Caco-2 (cell line): Measurements from ENCODE around the gene SLC25A39. TPM values are rescaled to one million over a fixed set of nuclear protein-coding genes. Genes with fewer than 3 reads are reported as not detected.

ENCODE experiments used
- BruUV-seq: library from RNA; stranded (reverse); fragments of 400-500 nt; replicated peaks from 2 replicates; lab custom pipeline; 2021; lab: Mats Ljungman, UMichigan
- CTCF ChIA-PET: fragments of 300-600 bp; sonication (Branson Sonifier 250); formaldehyde crosslinking; loops from one replicate; lab custom pipeline; 2022; ENCODE audit warnings: antibody characterized with exemption; lab: Charles Lee
- POLR2A ChIA-PET: fragments of 300-600 bp; sonication (Branson Sonifier 250); formaldehyde crosslinking; loops from one replicate; lab custom pipeline; 2022; ENCODE audit warnings: antibody characterized with exemption; lab: Charles Lee
- DNase-seq, 2 experiments: peaks; one replicate each; pipeline versions ENCODE4 v3.0.0 to v3.0.0-alpha.2; 2020 to 2022
- H3K27me3 ChIP-seq: replicated peaks from 2 replicates; pipeline ENCODE4 v1.6.0; 2011; ENCODE audit warnings: low read length; ENCODE audit not compliant: control insufficient read depth, insufficient read depth
- H3K36me3 ChIP-seq: 2 replicates; pipeline ENCODE4 v1.5.1; 2011; ENCODE audit warnings: low read length; ENCODE audit not compliant: control insufficient read depth, insufficient read depth
- H3K4me1 ChIP-seq: fragments of 250-450 bp; sonication (Bioruptor Pico); 2 replicates; pipeline ENCODE4 v1.5.1; 2020; ENCODE audit warnings: mild to moderate bottlenecking
- H3K4me3 ChIP-seq: 2 replicates; pipeline ENCODE4 v1.5.1; 2011; ENCODE audit warnings: low read depth, mild to moderate bottlenecking, control low read depth, low read length
- H3K9me3 ChIP-seq: fragments of 250-450 bp; sonication (Bioruptor Pico); 2 replicates; pipeline ENCODE4 v1.5.1; 2020; ENCODE audit warnings: mild to moderate bottlenecking, moderate library complexity
- H3K27ac Mint-ChIP-seq: one replicate; pipeline ENCODE4 v1.8.0; 2022; ENCODE audit warnings: mixed read lengths; ENCODE audit not compliant: unreplicated experiment
- H3K27me3 Mint-ChIP-seq: one replicate; pipeline ENCODE4 v1.8.0; 2022; ENCODE audit warnings: mixed read lengths; ENCODE audit not compliant: insufficient read depth, unreplicated experiment
- H3K36me3 Mint-ChIP-seq: one replicate; pipeline ENCODE4 v1.8.0; 2022; ENCODE audit warnings: mild to moderate bottlenecking, mixed read lengths; ENCODE audit not compliant: insufficient read depth, unreplicated experiment
- H3K4me1 Mint-ChIP-seq: one replicate; pipeline ENCODE4 v1.8.0; 2022; ENCODE audit warnings: low read depth, mixed read lengths; ENCODE audit not compliant: unreplicated experiment
- H3K4me3 Mint-ChIP-seq: one replicate; pipeline ENCODE4 v1.8.0; 2022; ENCODE audit warnings: mild to moderate bottlenecking, moderate library complexity, mixed read lengths; ENCODE audit not compliant: unreplicated experiment
- H3K9me3 Mint-ChIP-seq: one replicate; pipeline ENCODE4 v1.8.0; 2022; ENCODE audit warnings: mixed read lengths; ENCODE audit not compliant: unreplicated experiment
- CTCF ChIP-seq, 2 experiments: fragments of 200-600 bp in 1 of 2; IDR thresholded peaks; 1 replicate in 1 of 2; 2 replicates in 1 of 2; pipeline versions ENCODE4 v1.5.1 to v1.8.0; 2011 to 2022; ENCODE audit warnings: antibody characterized with exemption in 1 of 2, control low read depth in 1 of 2, inconsistent platforms in 1 of 2, low read depth in 1 of 2, low read length in 1 of 2, mild to moderate bottlenecking in 1 of 2, moderate library complexity in 1 of 2; ENCODE audit not compliant: insufficient read depth in 1 of 2, severe bottlenecking in 1 of 2, unreplicated experiment in 1 of 2
- intact Hi-C: fragments of 100-400 bp; cut with micrococcal nuclease; formaldehyde crosslinking; loops from one replicate; pipeline ENCODE4 v1.10.0; 2022; ENCODE audit not compliant: unreplicated experiment
- total RNA-seq: library from RNA; stranded (reverse); gene quantifications from 2 replicates; pipeline ENCODE4 v1.2.3, GENCODE V29; 2022

SLC25A39 gene
- total RNA-seq, 1 experiment from 2014 or later, result 155 TPM

- Mint-ChIP-seq H3K27me3 (peaks cover 8% of the 10 kb centered on the region), H3K4me3 (no peak overlapping the region), H3K36me3 (no peaks in the 10 kb centered on the region), H3K4me1 (no peaks in the 10 kb centered on the region), H3K9me3 (no peaks in the 10 kb centered on the region), H3K27ac (no peak overlapping the region)
- no peaks in the 10 kb centered on the region for H3K9me3 ChIP-seq
- CTCF ChIA-PET, result no interaction called here
- H3K36me3 ChIP-seq, result no peaks in the 10 kb centered on the region
- POLR2A ChIA-PET, result no interaction called here
- no peaks in the 10 kb centered on the region for H3K27me3 ChIP-seq
- intact Hi-C loops, result no loop called here
- no peaks in the 10 kb centered on the region for H3K4me1 ChIP-seq
- H3K4me3 ChIP-seq, result no peak overlapping the region
- no TSS peak for BruUV-seq
- DNase-seq, result no peak
- no peak for TF ChIP-seq CTCF (IDR thresholded peaks at IDR 0.05; ENCODE audit: insufficient read depth in 1 of 2, low read depth in 1 of 2, low read length in 1 of 2, severe bottlenecking in 1 of 2, unreplicated experiment in 1 of 2)
Observed at GRCh38 chr17:44284024-44284400, 40.6 kb downstream of the SLC25A39 start.

DNA sequence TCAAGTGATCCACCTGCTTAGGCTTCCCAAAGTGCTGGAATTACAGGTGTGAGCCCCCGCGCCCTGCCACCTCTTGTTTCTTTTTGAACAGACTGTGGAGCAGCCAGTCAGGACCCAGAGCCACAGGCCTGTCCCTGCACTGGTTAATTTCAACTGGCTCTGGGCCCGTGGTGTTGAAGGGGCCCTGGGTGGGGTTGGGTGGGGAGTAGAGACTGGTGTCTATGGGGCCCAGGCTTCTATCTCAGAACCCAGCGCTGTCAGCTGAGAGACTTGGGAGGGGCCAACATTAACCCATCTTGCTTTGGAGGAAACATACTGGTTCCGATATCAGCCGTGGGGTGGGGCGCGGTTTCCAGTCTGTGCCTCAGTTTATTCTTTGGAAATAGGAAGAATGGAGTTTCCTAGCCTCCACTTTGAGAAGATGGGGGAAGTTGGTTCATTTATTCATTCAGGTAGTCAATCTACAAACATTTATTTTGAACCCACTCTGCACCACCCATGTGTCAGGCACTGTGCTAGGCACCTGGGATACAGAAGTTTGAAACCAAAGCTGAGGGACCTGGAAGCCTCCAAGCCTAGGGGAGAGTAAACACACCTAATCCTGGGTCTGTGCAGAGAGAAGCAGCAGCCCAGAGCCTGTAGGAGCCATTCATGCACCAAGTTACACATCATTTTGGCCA is 41.1 kb downstream of the SLC25A39 start:
- Histone ChIP-seq H3K9me3 (no peaks in the 10 kb centered on the region), H3K36me3 (no peaks in the 10 kb centered on the region), H3K4me3 (no peak overlapping the region), H3K4me1 (no peaks in the 10 kb centered on the region), H3K27me3 (no peaks in the 10 kb centered on the region)
- intact Hi-C loops, result no loop called here
- TF ChIP-seq CTCF (IDR thresholded peaks at IDR 0.05; ENCODE audit: insufficient read depth in 1 of 2, low read depth in 1 of 2, low read length in 1 of 2, severe bottlenecking in 1 of 2, unreplicated experiment in 1 of 2), result no peak
- H3K4me1 Mint-ChIP-seq, result no peaks in the 10 kb centered on the region
- ChIA-PET POLR2A (no interaction called here), CTCF (no interaction called here)
- no peak overlapping the region for H3K27ac Mint-ChIP-seq
- BruUV-seq, result no TSS peak
- DNase-seq, result no peak
- H3K4me3 Mint-ChIP-seq, result no peak overlapping the region
- no peaks in the 10 kb centered on the region for H3K9me3 Mint-ChIP-seq
- peaks cover 7% of the 10 kb centered on the region for H3K27me3 Mint-ChIP-seq
- H3K36me3 Mint-ChIP-seq, result no peaks in the 10 kb centered on the region

DNA sequence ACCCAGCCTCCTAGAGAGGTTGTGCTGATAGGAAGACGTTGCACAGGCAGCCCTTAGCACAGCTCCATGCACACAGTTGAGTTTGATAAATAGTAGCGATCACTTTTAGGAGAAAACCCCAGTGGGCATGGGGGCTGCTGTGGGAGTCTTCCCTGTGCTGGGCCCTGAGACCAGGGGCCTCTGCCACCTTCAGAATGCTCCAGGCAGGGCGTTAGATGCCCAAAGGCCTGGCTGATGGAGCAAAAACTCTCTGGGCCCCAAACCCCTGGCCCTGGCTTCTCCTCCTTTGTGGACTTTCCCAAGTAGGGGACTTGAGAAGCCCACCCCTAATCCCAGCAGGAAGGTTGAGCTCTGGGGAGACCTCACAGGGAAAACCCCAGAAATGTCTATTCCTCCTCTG is 42.4 kb downstream of the SLC25A39 start:
- no peaks in the 10 kb centered on the region for H3K27me3 ChIP-seq
- no peak overlapping the region for H3K4me3 ChIP-seq
- Mint-ChIP-seq H3K36me3 (no peaks in the 10 kb centered on the region), H3K27ac (no peak overlapping the region), H3K4me3 (no peak overlapping the region), H3K4me1 (no peaks in the 10 kb centered on the region), H3K27me3 (no peaks in the 10 kb centered on the region), H3K9me3 (no peaks in the 10 kb centered on the region)
- ChIA-PET POLR2A (no interaction called here), CTCF (interaction anchor here (0.6 to 0.7 kb wide), 2 partner anchors 15 to 80 kb away, joined by 3 read pairs; partner anchors contain the start of gene SLC4A1)
- no TSS peak for BruUV-seq
- intact Hi-C loops, result no loop called here
- no peaks in the 10 kb centered on the region for H3K9me3 ChIP-seq
- H3K36me3 ChIP-seq, result no peaks in the 10 kb centered on the region
- no peak for TF ChIP-seq CTCF (IDR thresholded peaks at IDR 0.05; ENCODE audit: insufficient read depth in 1 of 2, low read depth in 1 of 2, low read length in 1 of 2, severe bottlenecking in 1 of 2, unreplicated experiment in 1 of 2)
- DNase-seq, result no peak
- no peaks in the 10 kb centered on the region for H3K4me1 ChIP-seq
